HG02981 (cell line): ENCODE measurements around the gene ACP3.
"Not testable (repeated sequence)": the region's sequence is repeated elsewhere in the genome, so short reads cannot be mapped to it uniquely, and the experiment has no call there.

Source experiments
- ATAC-seq: cut with Tn5 transposase; IDR thresholded peaks from one replicate; pipeline ENCODE4 v1.9.1; 2021; ENCODE audit warnings: mild to moderate bottlenecking, moderate library complexity; ENCODE audit not compliant: unreplicated experiment

The ACP3 gene, protein sequence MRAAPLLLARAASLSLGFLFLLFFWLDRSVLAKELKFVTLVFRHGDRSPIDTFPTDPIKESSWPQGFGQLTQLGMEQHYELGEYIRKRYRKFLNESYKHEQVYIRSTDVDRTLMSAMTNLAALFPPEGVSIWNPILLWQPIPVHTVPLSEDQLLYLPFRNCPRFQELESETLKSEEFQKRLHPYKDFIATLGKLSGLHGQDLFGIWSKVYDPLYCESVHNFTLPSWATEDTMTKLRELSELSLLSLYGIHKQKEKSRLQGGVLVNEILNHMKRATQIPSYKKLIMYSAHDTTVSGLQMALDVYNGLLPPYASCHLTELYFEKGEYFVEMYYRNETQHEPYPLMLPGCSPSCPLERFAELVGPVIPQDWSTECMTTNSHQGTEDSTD

DNA sequence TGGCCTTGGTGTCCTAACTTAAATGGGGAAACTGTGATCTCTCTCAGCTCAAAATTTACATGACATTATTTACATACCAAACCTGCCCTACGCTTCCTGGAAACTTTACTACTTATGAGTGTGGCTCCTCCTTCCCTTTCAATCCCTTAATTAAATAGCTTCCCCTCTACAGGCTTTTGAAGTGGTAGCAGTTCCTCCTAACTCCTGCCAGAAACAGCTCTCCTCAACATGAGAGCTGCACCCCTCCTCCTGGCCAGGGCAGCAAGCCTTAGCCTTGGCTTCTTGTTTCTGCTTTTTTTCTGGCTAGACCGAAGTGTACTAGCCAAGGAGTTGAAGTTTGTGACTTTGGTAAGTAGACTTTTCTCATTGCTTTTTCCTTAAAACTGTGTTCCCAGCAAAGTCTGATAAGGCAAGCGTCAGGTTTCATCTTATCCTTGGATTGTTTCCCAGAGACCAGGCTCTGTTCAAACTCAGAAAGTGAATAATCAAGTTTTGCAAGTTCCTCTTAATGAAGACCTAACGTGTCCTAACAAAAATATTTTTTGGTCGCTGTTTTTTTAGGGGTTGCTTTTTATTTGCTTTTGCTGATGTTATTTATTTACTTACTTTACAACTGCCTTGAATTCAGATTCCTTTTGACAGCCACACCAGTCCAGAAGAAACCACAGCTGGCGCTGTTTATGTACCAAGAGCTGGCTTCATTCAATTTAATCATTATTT is at the start of gene ACP3:
Gene ACP3, plus strand, starts transcription at position 179 of the 720 bp plus-strand sequence. Its CDS starts 50 bp downstream, at position 229.
- no peak for ATAC-seq

DNA sequence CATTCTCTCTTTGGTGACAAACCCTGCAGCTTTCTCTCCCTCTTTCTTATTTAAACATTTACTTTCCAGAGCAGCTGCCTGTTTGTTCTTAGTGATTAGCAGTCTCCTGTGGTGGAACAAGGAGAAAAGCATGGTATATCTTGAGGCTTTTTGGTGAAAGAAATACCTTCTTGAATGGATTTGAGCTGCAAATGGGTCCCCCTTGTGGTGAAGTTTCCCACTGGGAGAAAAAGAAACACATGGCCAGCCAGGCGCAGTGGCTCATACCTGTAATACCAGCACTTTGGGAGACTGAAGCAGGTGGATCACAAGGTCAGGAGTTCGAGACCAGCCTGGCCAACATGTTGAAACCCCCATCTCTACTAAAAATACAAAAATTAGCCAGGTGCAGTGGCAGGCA is 48.3 kb upstream of the ACP3 start:
- no peak for ATAC-seq

DNA sequence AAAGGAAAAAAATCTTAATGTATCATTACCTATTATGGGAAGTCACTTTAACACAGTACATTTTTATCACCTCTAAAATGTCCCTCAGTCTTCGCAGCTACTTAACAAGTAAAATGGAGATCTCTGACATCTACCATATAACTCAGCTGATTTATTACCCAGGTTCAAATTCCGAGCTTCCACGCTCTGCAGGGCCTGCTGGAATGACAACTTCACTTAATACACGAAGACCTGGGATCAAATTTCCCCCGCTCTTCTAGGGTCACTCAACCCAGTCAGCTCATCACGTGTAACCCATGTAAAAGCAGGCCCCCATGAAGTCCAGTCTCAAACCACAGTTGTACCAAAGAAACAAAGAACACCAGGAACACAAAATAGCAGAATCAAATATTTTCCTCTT is 44.2 kb upstream of the ACP3 start:
- ATAC-seq = no peak

DNA sequence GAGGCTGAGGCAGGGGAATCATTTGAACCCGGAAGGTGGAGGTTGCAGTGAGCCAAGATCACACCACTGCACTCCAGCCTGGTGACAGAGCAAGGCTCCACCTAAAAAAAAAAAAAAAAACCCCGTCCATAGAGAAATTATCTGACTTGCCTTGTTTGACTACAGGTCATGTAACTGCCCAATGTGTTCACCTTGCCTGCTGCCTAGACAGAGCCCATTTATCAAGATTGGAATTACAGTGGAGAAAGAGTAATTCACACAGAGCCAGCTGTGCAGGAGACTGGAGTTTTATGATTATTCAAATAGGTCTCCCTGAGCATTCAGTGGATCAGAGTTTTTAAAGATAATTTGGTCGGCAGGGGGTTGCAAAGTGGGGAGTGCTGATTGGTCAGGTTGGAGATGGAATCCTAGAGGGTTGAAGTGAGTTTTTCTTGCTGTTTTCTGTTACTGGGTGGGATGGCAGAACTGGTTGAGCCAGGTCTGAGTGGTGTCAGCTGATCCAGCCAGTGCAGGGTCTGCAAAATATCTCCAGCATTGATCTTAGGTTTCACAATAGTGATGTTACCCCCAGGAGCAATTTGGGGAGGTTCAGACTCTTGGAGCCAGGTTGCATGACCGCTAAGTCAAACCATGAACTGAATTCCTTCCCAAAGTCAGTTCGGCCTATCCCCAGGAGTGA is 40.8 kb upstream of the ACP3 start:
- no peak for ATAC-seq

DNA sequence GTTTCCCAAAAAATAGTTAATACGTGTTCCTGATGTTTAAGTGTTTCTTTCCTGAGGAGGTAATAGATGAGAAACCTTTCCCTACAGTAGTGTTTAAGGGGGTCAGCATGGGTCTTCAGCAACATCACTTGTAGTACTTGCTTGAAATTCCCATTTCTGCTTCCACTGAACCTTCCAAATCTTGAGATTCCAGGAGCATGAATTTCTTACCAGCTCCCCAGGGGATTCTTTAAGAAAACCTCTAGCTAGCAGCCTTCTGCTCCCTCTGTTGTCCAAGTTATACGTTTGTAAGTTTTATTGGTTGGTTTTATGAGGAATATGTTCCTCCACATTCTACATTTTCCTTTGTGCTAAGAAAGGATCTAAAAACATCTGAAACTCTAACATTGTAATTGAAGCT is 38.2 kb upstream of the ACP3 start:
- no peak for ATAC-seq

DNA sequence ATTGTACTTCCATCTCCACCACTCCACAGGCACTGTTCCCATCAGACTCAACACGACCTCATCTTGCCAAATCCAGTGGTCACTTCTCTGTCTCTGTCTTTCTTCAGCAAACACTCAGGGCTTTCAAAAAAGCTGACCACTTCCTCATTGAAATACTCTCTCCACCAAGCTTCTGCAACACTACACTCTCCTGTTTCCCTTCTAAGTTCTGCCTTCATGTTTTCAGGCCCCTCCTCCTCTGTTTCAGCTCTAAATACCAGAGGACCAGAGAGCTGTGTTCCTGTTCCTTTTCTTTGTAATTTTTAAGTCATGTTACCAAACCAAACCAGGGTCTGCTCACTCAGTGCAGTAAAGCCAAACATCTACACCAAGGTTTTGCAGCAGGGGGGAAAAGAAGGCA is 33.8 kb upstream of the ACP3 start:
- peak; percentile 70 for ATAC-seq

DNA sequence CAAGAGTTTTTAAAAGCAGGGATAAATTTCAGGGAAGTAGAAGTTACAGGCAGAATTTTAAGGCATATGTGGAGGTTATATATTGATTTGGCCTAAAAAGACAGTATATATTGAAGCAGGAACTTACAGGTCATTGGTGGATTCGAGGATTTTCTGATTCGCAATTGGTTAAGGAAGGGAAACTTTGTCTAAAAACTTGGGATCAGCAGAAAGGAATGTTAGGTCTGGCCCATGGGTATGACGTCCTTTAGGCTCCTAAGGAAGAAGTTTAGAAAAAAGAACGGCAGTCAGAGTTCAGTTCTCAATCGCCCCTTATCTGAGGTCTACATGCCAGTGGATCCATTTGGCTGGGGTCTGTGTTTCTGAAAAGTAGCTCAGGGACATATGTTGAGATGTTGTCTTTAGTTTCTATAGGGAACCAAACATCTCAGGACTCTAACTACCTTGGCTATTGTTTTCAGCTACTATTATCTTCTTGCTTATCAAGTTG is 33.2 kb upstream of the ACP3 start:
- no peak for ATAC-seq

DNA sequence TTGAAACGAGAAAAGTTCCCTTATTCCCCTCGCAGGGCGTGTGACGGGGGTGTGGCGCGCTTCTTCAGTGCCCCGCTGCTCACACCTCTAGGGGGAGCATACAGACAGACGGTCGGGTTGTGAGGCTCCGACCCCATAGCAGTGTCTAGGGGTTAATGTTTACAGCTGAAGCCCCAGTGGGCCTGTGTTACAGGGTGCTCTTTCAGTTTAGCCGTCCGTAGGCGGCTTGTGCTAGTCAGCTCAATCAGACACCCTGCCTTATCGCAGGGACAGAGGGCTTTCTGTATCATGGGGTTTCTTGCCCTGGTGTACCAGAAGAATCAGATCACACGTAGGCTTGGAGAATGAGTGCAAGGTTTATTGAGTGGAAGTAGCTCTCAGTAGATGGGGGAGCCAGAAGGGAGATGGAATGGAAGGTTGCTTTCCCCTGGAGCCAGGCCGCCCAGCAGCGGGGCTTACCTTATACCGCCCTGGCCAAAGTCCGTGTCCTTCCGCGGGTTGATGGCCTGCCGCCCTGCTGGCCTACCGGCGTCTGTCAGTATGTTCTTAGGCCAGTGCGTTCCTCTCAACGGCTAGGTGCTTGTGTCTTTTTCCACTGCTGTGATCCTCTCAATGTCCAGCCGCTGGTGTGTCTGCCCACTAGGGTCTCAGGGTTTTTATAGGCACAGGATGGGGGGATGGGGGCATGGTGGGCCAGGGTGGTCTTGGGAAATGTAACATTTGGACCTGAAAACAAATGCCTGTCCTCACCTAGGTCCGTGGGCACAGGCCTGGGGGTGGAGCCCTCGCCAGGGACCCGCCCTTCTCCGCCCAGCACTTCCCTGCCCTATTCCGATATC is 32.2 kb upstream of the ACP3 start:
- no peak for ATAC-seq

DNA sequence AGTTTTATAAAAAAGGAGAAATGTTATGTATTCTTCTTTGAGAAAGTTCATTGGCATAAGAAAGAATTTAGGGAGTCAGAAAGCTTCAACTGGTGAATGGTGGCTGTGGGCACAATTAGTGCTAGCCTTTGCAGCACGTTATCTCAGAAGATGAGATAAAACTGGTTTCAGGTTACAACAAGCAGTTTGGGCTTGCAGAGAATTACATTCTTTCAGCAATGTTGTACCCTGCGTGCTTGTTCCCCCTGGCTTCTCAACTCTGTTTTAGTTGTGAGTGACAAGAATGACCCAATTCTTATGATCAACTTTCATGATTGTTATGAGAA is 31.6 kb upstream of the ACP3 start:
- no peak for ATAC-seq

DNA sequence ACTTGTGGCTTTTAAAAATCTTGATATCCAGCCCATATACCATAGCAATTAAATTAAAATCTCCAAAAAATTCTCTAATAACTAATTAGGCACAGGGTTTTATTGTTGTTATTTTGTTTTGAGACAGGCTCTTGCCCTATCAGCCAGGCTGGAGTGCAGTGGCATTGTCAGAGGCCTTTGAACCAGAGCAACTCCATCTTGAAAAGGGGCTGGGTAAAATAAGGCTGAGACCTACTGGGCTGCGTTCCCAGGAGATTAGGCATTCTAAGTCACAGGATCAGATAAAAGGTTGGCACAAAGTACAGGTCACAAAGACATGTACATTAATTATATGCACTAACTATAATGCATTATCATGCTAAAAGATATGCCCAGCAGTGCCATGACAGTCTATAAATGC is 31.2 kb upstream of the ACP3 start:
- ATAC-seq = no peak

DNA sequence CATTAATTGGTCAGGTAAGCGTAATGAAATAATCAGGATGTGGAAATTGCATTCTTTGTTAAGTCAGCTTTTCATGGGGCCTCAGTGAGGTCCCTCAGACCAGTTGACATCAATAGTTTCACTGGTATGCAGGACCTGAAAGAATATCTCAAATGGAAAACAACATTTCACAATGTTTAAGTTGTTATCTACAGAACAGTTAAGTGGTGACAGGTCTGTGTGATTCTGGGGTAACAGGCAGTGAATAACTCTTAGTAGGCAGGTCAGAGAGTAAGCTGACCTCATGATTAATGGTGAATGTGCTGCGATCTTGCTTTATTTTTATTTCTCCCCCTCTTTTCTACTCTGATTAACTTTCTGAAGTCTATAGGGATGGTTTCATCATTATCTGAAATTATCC is 28.9 kb upstream of the ACP3 start:
- no peak for ATAC-seq

DNA sequence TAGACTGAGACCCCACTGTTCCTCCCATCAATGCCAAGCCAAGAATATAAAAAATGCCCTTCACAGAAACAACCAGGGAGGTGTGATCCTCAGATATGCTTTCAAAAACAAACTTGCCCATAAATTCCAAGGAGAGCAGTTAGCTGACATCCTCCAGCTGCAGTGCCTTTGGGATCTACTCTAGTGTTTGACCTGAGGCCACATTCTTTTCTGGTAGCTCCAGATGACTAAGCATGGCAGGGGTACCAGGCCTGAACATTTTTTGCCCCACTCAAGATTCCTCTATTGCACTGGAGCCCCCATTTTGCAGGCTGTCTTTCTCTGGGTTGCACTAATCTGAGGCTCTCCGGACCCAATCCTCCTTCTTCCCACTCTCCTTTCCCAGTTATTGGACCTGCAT is 27.9 kb upstream of the ACP3 start:
- no peak for ATAC-seq

DNA sequence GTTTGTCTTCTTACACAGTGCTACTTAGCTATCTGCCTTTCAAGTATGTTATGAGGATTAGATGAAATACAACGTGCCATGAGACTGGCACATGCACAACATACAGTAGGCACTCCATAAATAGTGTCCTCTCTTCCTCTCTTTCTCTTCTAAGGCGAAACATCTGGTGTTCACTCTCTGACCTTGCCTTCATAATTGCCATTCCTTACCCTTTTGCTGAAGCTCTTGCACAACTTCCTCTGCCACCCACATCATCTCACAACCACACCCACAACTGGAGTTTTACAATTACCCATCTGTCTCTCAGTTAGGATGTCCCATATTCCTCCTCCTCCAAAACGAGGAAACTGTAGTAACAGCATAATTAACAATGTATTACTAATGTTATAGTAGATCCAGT is 26.4 kb upstream of the ACP3 start:
- ATAC-seq = no peak

DNA sequence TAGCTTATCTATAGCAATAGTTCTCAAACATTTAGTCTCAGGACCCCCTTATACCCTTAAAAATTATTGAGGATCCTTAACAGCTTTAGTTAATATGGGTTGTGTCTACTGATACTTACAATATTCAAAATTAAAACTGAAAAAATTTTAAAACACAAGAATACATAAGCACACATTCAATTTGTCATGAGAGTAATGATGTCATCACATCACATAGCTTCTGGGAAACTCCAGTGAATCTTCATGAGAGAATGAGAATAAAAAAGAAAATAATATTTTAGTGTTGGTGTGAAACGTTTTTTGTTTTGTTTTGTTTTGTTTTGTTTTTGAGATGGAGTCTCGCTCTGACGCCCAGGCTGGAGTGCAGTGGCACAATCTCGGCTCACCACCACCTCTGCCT is 25.2 kb upstream of the ACP3 start:
- no peak for ATAC-seq

DNA sequence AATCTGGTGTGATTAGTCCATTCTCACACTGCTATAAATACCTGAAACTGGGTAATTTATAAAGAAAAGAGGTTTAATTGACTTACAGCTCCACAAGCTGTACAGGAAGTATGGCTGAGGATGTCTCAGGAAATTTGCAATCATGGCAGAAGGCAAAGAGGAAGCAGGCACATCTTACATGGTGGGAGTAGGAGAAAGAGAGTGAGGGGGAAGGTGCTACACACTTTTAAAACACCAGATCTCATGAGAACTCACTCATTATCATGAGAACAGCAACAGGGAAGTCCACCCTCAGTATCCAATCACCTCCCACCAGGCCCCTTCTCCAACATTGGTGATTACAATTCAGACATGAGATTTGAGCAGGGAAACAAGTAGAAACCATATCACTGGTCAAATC is 24.0 kb upstream of the ACP3 start:
- ATAC-seq = no peak

DNA sequence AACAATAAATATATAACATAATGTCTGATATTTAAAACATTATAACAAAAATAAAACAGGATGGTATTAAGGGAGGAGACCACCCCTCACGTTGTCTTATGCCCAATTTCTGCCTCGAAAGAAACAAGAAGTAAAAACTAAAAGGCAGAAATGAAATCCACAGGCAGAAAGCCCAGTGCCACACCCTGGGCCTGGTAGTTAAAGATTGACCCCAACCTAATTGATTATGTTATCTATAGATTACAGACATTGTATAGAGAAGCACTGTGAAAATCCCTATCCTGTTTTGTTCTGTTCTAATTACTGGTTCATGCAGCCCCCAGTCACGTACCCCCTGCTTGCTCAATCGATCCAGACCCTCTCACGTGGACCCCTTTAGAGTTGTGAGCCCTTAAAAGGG is 22.3 kb upstream of the ACP3 start:
- no peak for ATAC-seq

DNA sequence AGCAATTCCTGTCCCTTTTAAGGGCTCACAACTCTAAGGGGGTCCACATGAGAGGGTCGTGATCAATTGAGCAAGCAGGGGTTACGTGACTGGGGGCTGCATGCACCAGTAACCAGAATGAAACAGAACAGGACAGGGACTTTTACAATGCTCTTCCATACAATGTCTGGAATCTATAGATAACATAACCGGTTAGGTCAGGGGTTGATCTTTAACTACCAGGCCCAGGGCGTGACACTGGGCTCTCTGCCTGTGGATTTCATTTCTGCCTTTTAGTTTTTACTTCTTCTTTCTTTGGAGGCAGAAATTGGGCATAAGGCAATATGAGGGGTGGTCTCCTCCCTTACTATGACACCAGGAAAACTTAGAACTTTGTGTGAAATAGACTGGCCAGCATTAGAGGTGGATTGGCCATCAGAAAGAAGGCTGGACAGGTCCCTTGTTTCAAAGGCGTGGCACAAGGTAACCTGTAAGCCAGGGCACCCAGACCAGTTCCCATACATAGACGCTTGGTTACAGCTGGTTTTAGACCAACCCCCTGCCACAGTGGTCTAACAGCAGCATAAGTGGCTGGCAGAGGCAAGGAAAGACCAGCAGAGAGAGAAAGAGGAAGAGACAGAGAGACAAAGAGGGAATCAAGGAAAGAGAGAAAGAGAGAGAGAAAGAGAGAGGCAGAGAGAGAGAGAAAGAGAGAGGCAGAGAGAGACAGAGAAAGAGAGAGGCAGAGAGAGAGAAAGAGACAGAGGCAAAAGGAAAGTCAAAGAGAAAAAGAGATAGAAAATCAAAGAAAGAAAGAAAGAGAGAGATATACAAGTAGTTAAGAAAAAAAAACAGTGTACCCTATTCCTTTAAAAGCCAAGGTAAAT is 13.6 kb upstream of the ACP3 start:
- not testable (repeated sequence) for ATAC-seq

DNA sequence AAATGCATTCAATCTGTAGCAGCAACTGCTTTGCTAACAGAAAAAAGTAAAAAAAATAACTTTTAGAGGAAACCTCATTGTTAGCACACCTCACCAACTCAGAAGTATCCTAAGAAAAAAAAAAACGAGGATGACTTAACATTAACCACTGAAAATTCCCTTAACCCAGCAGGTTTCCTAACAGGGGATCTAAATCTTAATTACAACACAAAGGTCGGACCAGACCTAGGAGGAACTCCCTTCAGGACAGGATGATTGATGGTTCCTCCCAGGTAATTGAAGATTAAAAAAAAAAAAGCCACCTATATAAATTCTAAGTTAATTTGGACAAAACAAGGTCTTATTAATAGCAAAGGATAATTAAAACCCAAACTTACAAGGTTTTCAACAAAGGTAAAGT is 12.9 kb upstream of the ACP3 start:
- ATAC-seq = not testable (repeated sequence)

DNA sequence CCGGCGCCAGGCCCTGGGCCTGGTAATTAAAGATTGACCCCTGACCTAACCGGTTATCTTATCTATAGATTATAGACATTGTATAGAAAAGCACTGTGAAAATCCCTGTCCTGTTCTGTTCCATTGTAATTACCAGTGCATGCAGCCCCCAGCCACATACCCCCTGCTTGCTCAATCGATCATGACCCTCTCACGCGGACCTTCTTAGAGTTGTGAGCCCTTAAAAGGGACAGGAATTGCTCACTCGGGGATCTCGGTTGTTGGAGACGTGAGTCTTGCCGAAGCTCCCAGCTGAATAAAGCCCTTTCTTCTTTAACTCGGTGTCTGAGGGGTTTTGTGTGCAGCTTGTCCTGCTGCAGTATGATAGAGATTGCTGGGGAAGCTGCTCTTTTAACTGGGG is 7.2 kb upstream of the ACP3 start:
- ATAC-seq = not testable (repeated sequence)

DNA sequence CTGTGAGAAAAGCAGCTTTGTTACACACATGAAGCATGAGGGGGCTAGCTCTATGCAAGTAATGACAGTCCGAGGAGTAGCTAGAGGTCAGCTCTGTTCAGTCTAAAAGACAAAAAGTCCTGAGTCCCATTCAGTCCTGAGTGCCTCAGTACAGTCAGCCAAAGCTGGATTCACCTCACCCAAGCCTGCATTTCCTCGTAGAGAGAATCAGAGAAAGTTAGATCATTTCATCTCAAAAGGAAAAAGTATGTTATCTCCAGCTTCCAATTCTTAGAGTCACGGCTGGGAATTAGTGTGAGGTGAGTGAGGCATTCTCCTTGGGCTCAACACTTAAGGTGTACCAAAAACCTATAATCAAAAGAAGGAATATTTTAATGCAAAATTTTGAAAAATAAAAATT is 5.9 kb upstream of the ACP3 start:
- ATAC-seq = no peak
